GM21619 (cell line): ENCODE data around the gene PRDM13.
"Not testable (repeated sequence)": the region's sequence is repeated elsewhere in the genome, so short reads cannot be mapped to it uniquely, and the experiment has no call there.

Experiments
- ATAC-seq: cut with Tn5 transposase; IDR thresholded peaks from one replicate; pipeline ENCODE4 v1.9.1; 2021; ENCODE audit not compliant: unreplicated experiment

PRDM13 gene

DNA sequence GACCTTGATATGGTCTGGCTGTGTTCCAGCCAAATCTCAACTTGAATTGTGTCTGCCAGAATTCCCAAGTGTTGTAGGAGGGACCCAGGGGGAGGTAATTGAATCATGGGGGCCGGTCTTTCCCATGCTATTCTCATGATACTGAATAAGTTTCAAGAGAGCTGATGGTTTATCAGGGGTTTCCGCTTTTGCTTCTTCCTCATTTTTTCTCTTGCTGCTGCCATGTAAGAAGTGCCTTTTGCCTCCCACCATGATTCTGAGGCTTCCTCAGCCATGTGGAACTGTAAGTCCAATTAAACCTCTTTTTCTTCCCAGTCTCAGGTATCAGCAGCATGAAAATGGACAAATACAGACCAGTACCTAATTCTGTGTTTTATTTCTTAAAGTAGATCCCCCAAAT, 15.4 kb downstream of the PRDM13 start:
- ATAC-seq, result not testable (repeated sequence)

DNA sequence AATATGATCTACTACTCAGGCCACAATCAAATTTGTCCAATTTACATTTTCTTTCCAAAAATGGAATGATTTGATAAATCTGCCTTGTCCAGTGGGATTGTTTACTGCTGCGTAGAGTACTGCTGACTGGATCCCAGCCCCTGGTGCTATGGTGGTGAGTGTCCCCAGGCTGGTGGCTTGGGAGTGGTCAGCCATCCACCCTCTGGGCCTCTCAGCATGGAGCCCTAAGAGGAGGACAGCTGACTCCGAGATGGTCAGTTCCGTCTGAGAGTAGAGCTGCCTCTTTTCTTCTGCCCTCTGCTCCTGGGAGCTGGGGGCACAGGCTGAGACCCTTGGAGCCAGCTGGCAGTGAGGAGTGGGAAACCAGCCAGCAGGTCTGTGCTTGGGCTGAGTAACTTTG, 22.7 kb downstream of the PRDM13 start:
- ATAC-seq, result no peak

DNA sequence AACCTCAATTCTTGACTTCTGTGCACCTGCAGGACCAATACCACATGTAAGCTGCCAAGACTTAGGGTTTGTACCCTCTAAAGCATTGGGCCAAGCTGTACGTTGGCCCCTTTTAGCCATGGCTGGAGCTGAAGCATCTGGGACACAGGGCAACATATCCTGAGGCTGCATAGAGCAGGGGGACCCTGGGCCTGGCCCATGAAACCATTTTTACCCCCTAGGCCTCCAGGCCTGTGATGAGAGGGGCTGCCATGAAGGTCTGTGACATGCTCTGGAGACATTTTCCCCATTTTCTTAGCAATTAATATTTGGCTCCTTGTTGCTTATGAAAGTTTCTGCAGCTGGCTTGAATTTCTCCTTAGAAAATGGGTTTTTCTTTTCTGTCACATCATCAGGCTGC, 31.0 kb downstream of the PRDM13 start:
- ATAC-seq, result no peak

DNA sequence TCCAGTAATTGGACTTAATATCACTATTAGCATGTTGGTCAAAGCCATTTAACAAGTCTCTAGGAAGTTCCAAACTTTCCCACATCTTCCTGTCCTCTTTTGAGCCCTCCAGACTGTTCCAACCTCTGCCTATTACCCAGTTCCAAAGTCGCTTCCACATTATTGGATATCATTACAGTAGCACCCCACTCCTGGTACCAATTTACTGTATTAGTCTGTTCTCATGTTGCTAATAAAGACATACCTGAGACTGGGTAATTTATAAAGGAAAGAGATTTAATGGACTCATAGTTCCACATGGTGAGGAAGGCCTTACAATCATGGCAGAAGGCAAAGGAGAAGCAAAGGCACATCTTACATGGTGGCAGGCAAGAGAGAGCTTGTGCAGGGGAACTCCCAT, 31.7 kb downstream of the PRDM13 start:
- not testable (repeated sequence) for ATAC-seq

DNA sequence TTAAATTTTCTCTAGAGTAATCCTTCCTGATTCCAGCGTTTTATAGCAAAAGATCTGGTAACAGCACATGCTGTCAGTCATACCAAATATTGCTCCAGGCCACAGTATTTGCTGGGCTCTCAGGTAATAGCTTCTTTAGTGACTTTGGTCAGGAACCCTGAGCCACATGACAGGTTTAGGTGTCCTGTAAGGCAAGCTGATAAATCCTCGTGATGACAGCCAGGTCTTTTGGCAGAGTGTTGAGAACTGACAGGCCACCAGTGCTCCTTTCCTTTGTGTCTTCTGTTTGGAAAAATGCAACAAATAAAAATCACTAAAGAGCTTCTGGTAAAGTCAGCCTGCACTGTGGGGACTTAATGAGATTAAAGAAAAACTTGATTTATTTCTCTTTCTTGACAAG, 34.6 kb downstream of the PRDM13 start:
- no peak for ATAC-seq

DNA sequence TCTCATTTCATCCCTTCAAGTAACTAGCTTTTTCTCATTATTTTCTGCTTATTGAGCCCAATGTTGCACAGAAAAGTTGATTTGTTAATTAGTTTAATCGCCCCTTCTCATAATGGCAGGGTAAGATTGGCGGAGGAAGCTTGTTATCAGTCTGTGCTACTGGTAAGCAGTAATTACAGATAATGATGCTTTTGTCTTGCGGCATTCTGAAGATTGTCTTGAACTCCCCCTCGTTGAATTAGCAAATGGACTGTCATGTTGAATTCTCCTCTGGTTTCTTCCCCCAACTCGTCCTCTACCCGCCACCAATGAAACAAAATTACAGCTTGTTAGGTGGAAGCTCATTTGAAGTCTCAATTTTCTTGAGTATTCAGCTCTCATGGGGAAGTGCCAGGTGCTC, 39.4 kb downstream of the PRDM13 start:
- ATAC-seq, result no peak

DNA sequence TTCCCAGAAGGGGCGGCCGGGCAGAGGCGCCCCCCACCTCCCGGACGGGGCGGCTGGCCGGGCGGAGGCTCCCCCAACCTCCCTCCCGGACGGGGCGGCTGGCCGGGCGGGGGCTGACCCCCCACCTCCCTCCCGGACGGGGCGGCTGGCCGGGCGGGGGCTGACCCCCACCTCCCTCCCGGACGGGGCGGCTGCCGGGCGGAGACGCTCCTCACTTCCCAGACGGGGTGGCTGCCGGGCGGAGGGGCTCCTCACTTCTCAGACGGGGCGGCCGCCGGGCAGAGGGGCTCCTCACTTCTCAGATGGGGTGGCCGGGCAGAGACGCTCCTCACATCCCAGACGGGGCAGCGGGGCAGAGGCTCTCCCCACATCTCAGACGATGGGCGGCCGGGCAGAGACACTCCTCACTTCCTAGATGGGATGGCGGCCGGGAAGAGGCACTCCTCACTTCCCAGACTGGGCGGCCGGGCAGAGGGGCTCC, 43.5 kb downstream of the PRDM13 start:
- not testable (repeated sequence) for ATAC-seq

DNA sequence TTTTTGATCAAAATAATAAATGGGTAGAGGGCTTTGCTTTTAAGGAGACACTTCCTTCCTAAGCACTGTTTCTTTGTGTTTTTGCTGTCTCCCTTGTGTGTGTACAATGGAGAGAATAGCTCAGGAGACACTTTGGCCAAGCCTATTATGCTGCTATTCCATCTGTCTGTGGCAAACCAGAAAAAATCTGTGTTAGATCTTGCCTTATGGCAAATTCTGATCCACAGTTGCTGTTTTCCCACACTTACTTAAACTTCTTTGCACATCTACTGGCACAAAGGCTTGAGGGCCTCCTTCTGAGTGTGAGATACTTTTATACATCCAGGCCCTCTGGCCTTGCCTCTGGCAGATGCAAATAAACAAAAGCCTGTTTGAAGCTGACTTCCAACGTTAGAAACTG, 53.6 kb downstream of the PRDM13 start:
- ATAC-seq, result no peak

DNA sequence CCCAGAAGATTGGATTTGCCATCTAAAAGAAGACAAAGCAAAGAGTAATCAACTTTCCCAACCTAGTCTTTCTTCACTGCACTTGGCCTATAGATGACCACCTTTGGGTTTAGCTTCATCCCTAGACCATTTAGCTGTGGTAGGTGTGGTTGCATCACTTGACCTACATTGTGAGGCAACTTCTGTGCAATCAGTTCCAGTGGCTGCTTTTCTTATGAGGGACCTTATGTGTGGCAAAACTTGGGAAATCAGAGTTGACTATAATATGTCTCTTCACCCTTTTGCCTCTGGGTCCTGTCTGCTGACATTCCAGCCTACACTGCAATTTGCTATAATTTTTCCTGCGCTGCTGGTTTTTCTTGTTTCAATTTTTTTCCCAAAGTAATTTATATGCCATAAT, 55.2 kb downstream of the PRDM13 start:
- no peak for ATAC-seq

DNA sequence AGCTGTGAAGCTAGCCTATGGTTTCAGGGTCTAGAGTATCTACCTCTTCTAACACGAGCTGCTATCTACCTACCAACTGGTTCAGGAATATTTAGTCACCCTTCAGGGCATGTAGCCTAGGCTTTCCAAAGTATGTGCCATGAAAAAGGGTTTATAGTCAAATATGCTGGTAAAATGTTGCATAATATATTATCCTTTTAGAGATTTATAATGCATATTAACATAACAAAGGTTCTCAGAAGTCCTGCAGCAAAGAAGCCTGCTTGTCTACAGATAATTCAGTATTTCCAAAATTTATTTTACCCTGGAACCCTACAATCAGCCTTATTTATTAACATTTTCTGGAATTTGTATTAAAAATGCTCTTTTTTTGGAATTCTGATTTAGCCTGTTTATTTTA, 56.0 kb downstream of the PRDM13 start:
- ATAC-seq, result no peak
